Upper lobe of right lung (tissue), 1 donor: ENCODE data around the gene PDP2. TPM values are rescaled to one million over a fixed set of nuclear protein-coding genes. Genes with fewer than 3 reads are reported as not detected.

ENCODE experiments used
- ATAC-seq: fragments of 200-7000 bp; cut with Tn5 transposase; one replicate; pipeline ENCODE4 v1.9.1; 2020; ENCODE audit warnings: mild to moderate bottlenecking, moderate library complexity
- DNase-seq: peaks from one replicate; pipeline ENCODE4 v3.0.0-alpha.2; 2020
- H3K27ac ChIP-seq: fragments of 200-600 bp; one replicate; pipeline ENCODE4 v1.8.0; 2022
- H3K27me3 ChIP-seq: fragments of 200-600 bp; one replicate; pipeline ENCODE4 v1.8.0; 2022; ENCODE audit warnings: mild to moderate bottlenecking
- H3K36me3 ChIP-seq: fragments of 200-600 bp; one replicate; pipeline ENCODE4 v1.8.0; 2022
- H3K4me1 ChIP-seq: fragments of 200-600 bp; one replicate; pipeline ENCODE4 v1.8.0; 2022
- H3K4me3 ChIP-seq: fragments of 200-600 bp; one replicate; pipeline ENCODE4 v1.8.0; 2022; ENCODE audit warnings: mild to moderate bottlenecking
- H3K9me3 ChIP-seq: fragments of 200-600 bp; one replicate; pipeline ENCODE4 v1.8.0; 2022
- CTCF ChIP-seq: fragments of 200-600 bp; IDR thresholded peaks from one replicate; pipeline ENCODE4 v1.8.0; 2022; ENCODE audit warnings: antibody characterized with exemption
- intact Hi-C: fragments of 100-400 bp; cut with DNase I; formaldehyde crosslinking; loops from one replicate; pipeline ENCODE4 v1.11.0; 2022
- total RNA-seq: library from RNA; stranded (reverse); fragmentation: NEBNext Ultra II Directional; extraction: Animal tissue kit (Norgen Biotek cat#: 25700); gene quantifications from one replicate; pipeline ENCODE4 v1.2.1, GENCODE V29; 2021
- donor health status: DM: no; HTN: yes; CAD: no; lungs with severe emphysema.

The PDP2 gene
- total RNA-seq, 1 donor from 2014 or later: 22.4 TPM

DNA sequence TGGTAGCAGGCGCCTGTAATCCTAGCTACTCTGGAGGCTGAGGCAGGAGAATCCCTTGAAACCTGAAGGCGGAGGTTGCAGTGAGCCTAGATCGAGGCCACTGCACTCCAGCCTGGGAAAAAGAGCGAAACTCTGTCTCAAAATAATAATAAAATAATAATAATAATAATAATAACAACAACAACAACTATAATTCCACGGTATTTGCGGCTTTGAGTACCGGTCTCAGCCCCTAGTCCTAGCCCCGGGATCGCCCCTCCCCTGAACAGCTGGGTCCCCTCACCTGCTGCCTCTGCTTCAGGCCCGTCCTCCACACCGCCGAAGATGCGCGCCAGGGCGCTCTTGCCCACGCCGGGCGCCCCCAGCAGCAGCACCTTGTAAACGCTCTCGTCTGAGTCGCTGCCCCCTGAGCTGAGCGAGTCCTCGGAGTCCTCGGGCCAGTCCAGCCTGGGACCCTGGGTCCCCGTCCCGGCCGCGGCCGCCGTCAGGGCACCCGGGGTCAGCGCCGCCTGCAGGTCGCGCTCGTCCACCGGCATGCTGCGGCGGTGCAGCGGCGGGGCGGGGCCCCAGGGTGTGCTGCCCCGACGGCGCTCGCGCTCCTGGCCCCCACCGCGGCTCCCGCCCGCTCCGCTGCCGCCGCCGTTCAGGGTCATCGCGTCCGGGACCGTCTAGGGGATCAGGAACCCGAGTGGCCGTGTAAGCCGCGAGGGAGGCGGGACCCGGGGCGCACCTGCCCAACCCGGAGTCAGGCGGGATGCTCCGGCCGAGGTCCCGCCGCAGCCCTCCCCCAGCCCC is 44.4 kb downstream of the PDP2 start:
- TF ChIP-seq CTCF: peak; percentile 28
- Histone ChIP-seq H3K36me3 (no peaks in the 10 kb centered on the region), H3K9me3 (no peaks in the 10 kb centered on the region), H3K4me3 (peak overlapping the region; percentile 55), H3K27me3 (peaks cover 5% of the 10 kb centered on the region), H3K27ac (peak overlapping the region; percentile 60), H3K4me1 (peaks cover 35% of the 10 kb centered on the region)
- peak; percentile 72 for ATAC-seq
- intact Hi-C loops: no loop called here
- DNase-seq: peak; percentile 77

- Histone ChIP-seq H3K4me3 (peak within 1 kb of the TSS; percentile 55), H3K27me3 (peaks cover 5% of the 10 kb centered on the region), H3K36me3 (no peaks in the 10 kb centered on the region), H3K9me3 (no peaks in the 10 kb centered on the region), H3K4me1 (peaks cover 35% of the 10 kb centered on the region), H3K27ac (peak within 1 kb of the TSS; percentile 79)
- no peak for DNase-seq
- intact Hi-C loops: no loop called here
- TF ChIP-seq CTCF: no peak
- ATAC-seq: peak; percentile 29
These were observed 45.1 kb downstream of the PDP2 start, which contains the start of gene RRAD for GRCh38 chr16:66925322-66925840. Gene RRAD, minus strand, starts transcription at chr16:66925535. Its CDS starts 356 bp downstream, at chr16:66925179.

DNA sequence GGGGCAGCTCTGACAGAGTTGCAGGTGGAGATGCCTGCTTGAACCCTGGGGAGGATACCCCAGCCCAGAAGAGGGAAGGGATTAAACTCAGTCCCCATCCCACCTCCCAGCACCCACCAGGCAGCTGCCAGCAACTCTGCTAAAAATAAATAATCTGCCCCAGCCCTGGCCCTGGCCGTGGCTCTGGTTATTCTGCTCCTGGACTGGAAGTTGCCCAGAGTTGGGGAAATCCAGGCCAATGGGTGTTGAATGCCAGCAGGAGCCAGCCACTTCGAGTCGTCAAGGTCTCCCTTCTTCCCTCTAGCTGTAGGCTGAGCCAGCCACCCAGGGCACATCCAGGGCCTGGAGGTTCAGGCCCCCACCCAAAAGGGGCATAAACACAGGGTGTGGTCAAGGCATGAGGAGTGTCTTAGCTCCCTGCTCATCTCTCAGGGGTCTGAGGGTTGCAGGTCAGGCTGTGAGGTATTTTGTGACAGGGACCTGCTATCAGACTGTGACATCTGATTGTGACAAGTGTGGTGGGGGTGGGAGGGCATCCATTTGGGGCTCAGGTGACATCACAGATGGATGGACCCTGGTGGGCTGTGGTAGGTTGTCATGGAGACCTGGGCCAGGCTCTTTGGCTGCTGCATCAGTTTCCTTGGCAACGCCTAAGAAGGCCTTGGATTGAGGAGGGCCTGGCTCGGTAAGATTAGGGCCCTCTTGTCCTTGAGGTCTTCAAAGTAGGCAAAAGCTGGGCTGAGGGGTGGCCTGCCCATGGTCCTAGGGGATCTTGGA is 46.0 kb downstream of the PDP2 start:
- no peak for ATAC-seq
- TF ChIP-seq CTCF: no peak
- no peak for DNase-seq
- Histone ChIP-seq H3K4me1 (peaks cover 35% of the 10 kb centered on the region), H3K36me3 (peaks cover 3% of the 10 kb centered on the region), H3K9me3 (no peaks in the 10 kb centered on the region), H3K27ac (peak overlapping the region; percentile 79), H3K4me3 (no peak overlapping the region), H3K27me3 (peaks cover 5% of the 10 kb centered on the region)
- intact Hi-C loops: no loop called here

- no peaks in the 10 kb centered on the region for H3K9me3 ChIP-seq
- no peak overlapping the region for H3K4me3 ChIP-seq
- H3K4me1 ChIP-seq: peaks cover 35% of the 10 kb centered on the region
- H3K27me3 ChIP-seq: peaks cover 5% of the 10 kb centered on the region
- intact Hi-C loops: no loop called here
- peaks cover 8% of the 10 kb centered on the region for H3K36me3 ChIP-seq
- ATAC-seq (peak; percentile 73), DNase-seq (peak; percentile 82)
- peak overlapping the region; percentile 79 for H3K27ac ChIP-seq
- no peak for TF ChIP-seq CTCF
These were observed 46.7 kb downstream of the PDP2 start for GRCh38 chr16:66926961-66927436.

GRCh38 chr16:66927918-66928649 is 47.8 kb downstream of the PDP2 start:
- intact Hi-C loops: no loop called here
- peak overlapping the region; percentile 79 for H3K27ac ChIP-seq
- H3K27me3 ChIP-seq: peaks cover 5% of the 10 kb centered on the region
- peaks cover 41% of the 10 kb centered on the region for H3K4me1 ChIP-seq
- peaks cover 13% of the 10 kb centered on the region for H3K36me3 ChIP-seq
- TF ChIP-seq CTCF: no peak
- H3K9me3 ChIP-seq: no peaks in the 10 kb centered on the region
- ATAC-seq (no peak), DNase-seq (no peak)
- no peak overlapping the region for H3K4me3 ChIP-seq
